GM19351 (cell line): ENCODE data around the gene CDS1.
"Not testable (repeated sequence)": the region's sequence is repeated elsewhere in the genome, so short reads cannot be mapped to it uniquely, and the experiment has no call there.

ENCODE experiments used
- ATAC-seq: cut with Tn5 transposase; IDR thresholded peaks from one replicate; pipeline ENCODE4 v1.9.1; 2021; ENCODE audit warnings: mild to moderate bottlenecking, moderate library complexity; ENCODE audit not compliant: unreplicated experiment

Gene CDS1

GRCh38 chr4:84606645-84607044 lies 23.7 kb downstream of the CDS1 start:
- no peak for ATAC-seq

GRCh38 chr4:84611531-84611930 lies 28.6 kb downstream of the CDS1 start:
- no peak for ATAC-seq

- no peak for ATAC-seq
These were observed 32.0 kb downstream of the CDS1 start for GRCh38 chr4:84614891-84615290.

GRCh38 chr4:84615355-84615754 lies 32.4 kb downstream of the CDS1 start:
- no peak for ATAC-seq

- no peak for ATAC-seq
These were observed 40.0 kb downstream of the CDS1 start for GRCh38 chr4:84622959-84623358.

GRCh38 chr4:84623661-84624060 lies 40.7 kb downstream of the CDS1 start:
- ATAC-seq, result no peak

GRCh38 chr4:84626673-84627072 lies 43.7 kb downstream of the CDS1 start:
- no peak for ATAC-seq

- ATAC-seq, result no peak
These were observed 48.6 kb downstream of the CDS1 start for GRCh38 chr4:84631573-84631972.

- no peak for ATAC-seq
These were observed 49.2 kb downstream of the CDS1 start for GRCh38 chr4:84632092-84632491.

- ATAC-seq, result no peak
These were observed 52.0 kb downstream of the CDS1 start for GRCh38 chr4:84634961-84635360.

- ATAC-seq, result no peak
These were observed 55.2 kb downstream of the CDS1 start for GRCh38 chr4:84638092-84638491.

GRCh38 chr4:84639145-84639544 lies 56.2 kb downstream of the CDS1 start:
- no peak for ATAC-seq

- ATAC-seq, result no peak
These were observed 61.2 kb downstream of the CDS1 start for GRCh38 chr4:84644087-84644486.

- ATAC-seq, result no peak
These were observed 64.5 kb downstream of the CDS1 start for GRCh38 chr4:84647312-84647884.

- ATAC-seq, result no peak
These were observed 65.3 kb downstream of the CDS1 start for GRCh38 chr4:84648178-84648577.

- no peak for ATAC-seq
These were observed 66.1 kb downstream of the CDS1 start for GRCh38 chr4:84648863-84649647.

- ATAC-seq, result no peak
These were observed 68.6 kb downstream of the CDS1 start for GRCh38 chr4:84651499-84651898.

GRCh38 chr4:84652478-84652877 lies 69.6 kb downstream of the CDS1 start:
- no peak for ATAC-seq

- no peak for ATAC-seq
These were observed 77.7 kb downstream of the CDS1 start for GRCh38 chr4:84660606-84661005.

- no peak for ATAC-seq
These were observed 78.4 kb downstream of the CDS1 start for GRCh38 chr4:84661191-84661939.

GRCh38 chr4:84664767-84665166 lies 81.8 kb downstream of the CDS1 start:
- not testable (repeated sequence) for ATAC-seq

- ATAC-seq, result no peak
These were observed 83.5 kb downstream of the CDS1 start for GRCh38 chr4:84666439-84666838.
